Nephron progenitor cell (in vitro differentiated cells): ENCODE data around the gene SLC2A1.

Experiments
- DNase-seq: peaks from one replicate; pipeline ENCODE4 v3.0.0; 2021
- H3K27ac Mint-ChIP-seq: 2 replicates; pipeline ENCODE4 v1.8.0; 2021; ENCODE audit warnings: mild to moderate bottlenecking, moderate library complexity, mixed read lengths
- H3K27me3 Mint-ChIP-seq: 2 replicates; pipeline ENCODE4 v1.8.0; 2021; ENCODE audit warnings: mild to moderate bottlenecking, low read depth, mixed read lengths; ENCODE audit not compliant: poor library complexity
- H3K36me3 Mint-ChIP-seq: 2 replicates; pipeline ENCODE4 v1.8.0; 2021; ENCODE audit warnings: low read depth, mixed read lengths
- H3K4me1 Mint-ChIP-seq: 2 replicates; pipeline ENCODE4 v1.8.0; 2021; ENCODE audit warnings: mixed read lengths
- H3K4me3 Mint-ChIP-seq: 2 replicates; pipeline ENCODE4 v1.8.0; 2021; ENCODE audit warnings: mild to moderate bottlenecking, moderate library complexity, mixed read lengths
- H3K9me3 Mint-ChIP-seq: 2 replicates; pipeline ENCODE4 v1.8.0; 2021; ENCODE audit warnings: mild to moderate bottlenecking, moderate library complexity, mixed read lengths
- CTCF ChIP-seq: fragments of 200-600 bp; sonication (generic); IDR thresholded peaks from 2 replicates; pipeline ENCODE4 v1.5.0; 2021; ENCODE audit warnings: antibody characterized with exemption

SLC2A1 gene

DNA sequence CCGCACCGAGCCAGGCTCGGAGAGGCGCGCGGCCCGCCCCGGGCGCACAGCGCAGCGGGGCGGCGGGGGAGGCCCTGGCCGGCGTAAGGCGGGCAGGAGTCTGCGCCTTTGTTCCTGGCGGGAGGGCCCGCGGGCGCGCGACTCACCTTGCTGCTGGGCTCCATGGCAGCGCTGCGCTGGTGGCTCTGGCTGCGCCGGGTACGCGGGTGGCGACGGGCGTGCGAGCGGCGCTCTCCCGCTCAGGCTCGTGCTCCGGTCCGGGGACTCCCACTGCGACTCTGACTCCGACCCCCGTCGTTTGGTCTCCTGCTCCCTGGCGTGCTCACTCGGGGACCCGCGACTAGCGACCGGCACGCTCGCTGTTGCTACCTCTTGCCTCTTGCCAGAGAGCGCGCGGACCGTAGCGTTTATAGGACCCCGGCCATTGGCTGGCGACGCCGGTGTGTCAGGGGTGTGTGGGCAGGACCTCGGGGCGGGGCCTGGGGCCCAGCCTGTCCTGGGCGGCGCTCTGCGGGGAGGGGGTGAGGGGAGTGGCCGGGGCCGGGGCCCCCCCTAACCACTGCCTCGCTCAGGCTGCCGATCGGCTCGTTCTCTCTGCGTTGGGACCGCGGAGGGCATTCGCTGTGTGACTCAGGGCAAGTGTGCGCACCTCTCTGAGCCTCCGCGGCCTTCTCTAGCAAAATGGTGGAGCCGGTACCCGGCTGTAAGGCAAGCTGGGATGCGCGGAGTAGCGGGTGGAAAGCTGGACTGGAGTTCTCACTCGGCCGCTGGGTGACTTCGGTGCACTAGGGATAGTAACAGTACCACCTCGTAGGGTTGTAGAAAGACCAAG, at the start of gene SLC2A1:
Gene SLC2A1 (minus strand): TSS at position 381 of the 832 bp plus-strand sequence. CDS start 217 bp downstream, at position 164.
- H3K9me3 Mint-ChIP-seq, result no peaks in the 10 kb centered on the region
- H3K4me3 Mint-ChIP-seq, result peak within 1 kb of the TSS; percentile 96
- H3K27me3 Mint-ChIP-seq, result peaks cover 4% of the 10 kb centered on the region
- peaks cover 80% of the 10 kb centered on the region for H3K4me1 Mint-ChIP-seq
- peak; percentile 89 for DNase-seq
- peaks cover 15% of the 10 kb centered on the region for H3K36me3 Mint-ChIP-seq
- TF ChIP-seq CTCF, result no peak
- H3K27ac Mint-ChIP-seq, result peak within 1 kb of the TSS; percentile 98

DNA sequence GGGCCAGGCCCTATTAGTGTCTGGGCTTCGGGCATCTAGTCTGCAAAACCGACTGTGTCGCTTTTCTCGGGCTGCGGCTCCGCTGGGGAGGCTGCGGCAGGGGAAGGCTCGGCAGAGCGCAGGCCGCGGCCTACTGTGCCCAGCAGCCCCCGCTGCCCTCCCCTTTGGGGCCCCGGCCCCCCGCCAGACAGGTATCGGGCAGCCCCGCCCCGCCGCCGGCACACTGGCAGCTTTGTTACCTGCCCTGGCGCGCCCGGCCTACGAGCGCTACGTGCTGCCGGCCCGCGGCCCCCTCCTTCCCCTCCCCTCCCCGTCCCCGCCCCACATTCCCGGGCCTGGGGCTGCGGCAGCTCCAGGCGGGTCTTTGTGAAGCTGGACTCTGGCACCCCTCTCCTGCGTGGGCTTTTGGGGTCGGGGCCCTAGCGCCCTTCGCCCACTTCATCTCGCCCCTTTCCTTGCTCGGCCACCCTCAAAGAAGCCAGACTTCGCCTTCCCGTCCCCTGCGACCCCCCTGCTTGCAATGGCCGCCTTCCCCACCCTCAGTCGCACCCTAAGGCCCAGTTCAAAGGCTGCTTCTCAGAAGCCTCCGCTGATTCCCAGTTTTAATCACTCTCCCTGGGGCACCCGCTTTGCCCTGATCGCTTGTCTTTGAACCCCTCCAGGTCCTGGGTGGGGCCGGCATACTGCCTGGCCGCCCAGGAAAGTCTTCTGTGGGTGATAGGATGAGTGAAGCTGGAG, 48.9 kb upstream of the SLC2A1 start:
- DNase-seq, result peak; percentile 64
- no peak overlapping the region for H3K4me3 Mint-ChIP-seq
- H3K9me3 Mint-ChIP-seq, result no peaks in the 10 kb centered on the region
- peaks cover 42% of the 10 kb centered on the region for H3K4me1 Mint-ChIP-seq
- no peak for TF ChIP-seq CTCF
- peaks cover 13% of the 10 kb centered on the region for H3K27me3 Mint-ChIP-seq
- peak overlapping the region; percentile 64 for H3K27ac Mint-ChIP-seq
- no peaks in the 10 kb centered on the region for H3K36me3 Mint-ChIP-seq

GRCh38 chr1:43005460-43006361, 47.0 kb upstream of the SLC2A1 start:
- Mint-ChIP-seq H3K4me1 (peaks cover 36% of the 10 kb centered on the region), H3K27ac (no peak overlapping the region), H3K4me3 (no peak overlapping the region), H3K27me3 (peaks cover 9% of the 10 kb centered on the region), H3K9me3 (no peaks in the 10 kb centered on the region), H3K36me3 (no peaks in the 10 kb centered on the region)
- DNase-seq, result peak; percentile 8
- TF ChIP-seq CTCF, result no peak

DNA sequence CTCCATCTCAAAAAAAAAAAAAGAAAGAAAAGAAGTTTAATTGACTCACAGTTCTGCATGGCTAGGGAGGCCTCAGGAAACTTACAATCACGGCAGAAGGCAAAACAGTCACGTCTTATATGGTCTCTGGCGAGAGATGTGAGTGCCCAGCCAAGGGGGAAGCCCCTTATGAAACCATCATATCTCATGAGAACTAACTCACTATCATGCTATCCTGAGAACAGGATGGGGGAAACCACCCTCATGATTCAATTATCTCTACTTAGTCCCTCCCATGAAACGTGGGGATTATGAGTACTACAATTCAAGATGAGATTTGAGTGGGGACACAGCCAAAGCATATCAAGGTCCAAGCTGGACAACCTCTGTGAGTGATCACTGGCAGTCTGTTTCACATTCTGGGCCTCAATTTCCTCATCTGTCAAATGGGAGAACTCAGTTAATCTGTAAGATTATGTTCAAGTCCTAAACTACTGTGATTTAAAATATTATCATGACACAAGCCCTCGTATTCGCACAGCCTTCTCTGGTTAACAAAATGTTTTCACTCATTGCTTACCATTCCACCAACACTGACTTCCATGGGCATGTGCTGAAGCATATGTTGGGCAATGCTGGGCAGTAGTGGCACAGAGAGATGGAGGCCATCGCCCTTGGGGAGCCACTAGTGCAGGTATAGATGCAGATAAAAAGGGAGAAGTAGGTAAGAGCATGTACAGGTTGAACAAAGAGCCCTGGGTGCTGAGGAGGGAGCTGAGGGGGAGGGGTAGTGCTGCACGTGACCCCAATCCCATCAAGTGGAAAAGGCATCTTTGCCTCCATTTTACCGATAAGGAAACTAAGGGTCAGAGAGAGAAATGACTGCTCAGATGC, 46.2 kb upstream of the SLC2A1 start:
- peaks cover 5% of the 10 kb centered on the region for H3K27me3 Mint-ChIP-seq
- no peak overlapping the region for H3K4me3 Mint-ChIP-seq
- H3K36me3 Mint-ChIP-seq, result no peaks in the 10 kb centered on the region
- H3K27ac Mint-ChIP-seq, result peak overlapping the region; percentile 53
- no peaks in the 10 kb centered on the region for H3K9me3 Mint-ChIP-seq
- TF ChIP-seq CTCF, result no peak
- peaks cover 36% of the 10 kb centered on the region for H3K4me1 Mint-ChIP-seq
- DNase-seq, result no peak

DNA sequence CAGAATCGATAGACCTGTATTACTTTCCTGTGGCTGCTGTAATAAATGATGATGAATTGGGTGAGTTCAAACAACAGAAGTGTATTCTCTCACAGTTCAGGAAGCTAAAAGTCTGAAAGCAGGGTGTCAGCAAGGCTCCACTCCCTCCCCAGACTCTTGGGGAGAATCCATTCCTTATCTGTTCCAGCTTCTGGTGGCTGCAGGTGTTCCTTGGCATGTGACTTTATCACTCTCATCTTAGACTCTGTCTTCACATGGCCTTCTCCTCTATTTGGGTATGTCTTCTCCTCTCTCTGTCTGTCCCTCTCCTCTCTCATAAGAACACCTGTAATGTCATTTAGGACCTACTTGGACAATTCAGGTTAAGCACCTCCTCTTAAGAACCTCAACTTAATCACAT, 44.1 kb upstream of the SLC2A1 start:
- Mint-ChIP-seq H3K4me1 (peaks cover 20% of the 10 kb centered on the region), H3K36me3 (no peaks in the 10 kb centered on the region), H3K27me3 (peaks cover 4% of the 10 kb centered on the region), H3K4me3 (no peak overlapping the region), H3K27ac (no peak overlapping the region), H3K9me3 (no peaks in the 10 kb centered on the region)
- DNase-seq, result no peak
- no peak for TF ChIP-seq CTCF
